Bronchial epithelial cell (primary cell): Measurements from ENCODE around the gene KIAA1671. TPM values are rescaled to one million over a fixed set of nuclear protein-coding genes. Genes with fewer than 3 reads are reported as not detected.

Experiments
- DNase-seq: peaks from one replicate; pipeline ENCODE4 v3.0.0-alpha.2; 2010; ENCODE audit warnings: low read depth
- FAIRE-seq: peaks from 2 replicates; lab custom pipeline; 2011; peaks lifted over from hg19 to GRCh38; lab: Jason Lieb, UNC
- H3K27me3 ChIP-seq: 2 replicates; pipeline ENCODE4 v1.5.1; 2011; ENCODE audit warnings: low read length; ENCODE audit not compliant: control insufficient read depth, insufficient read depth
- H3K36me3 ChIP-seq: 2 replicates; pipeline ENCODE4 v1.5.1; 2011; ENCODE audit warnings: low read length; ENCODE audit not compliant: control insufficient read depth, insufficient read depth
- H3K4me3 ChIP-seq: 2 replicates; pipeline ENCODE4 v1.5.1; 2011; ENCODE audit warnings: mild to moderate bottlenecking, low read depth, low read length, control low read depth
- CTCF ChIP-seq: IDR thresholded peaks from 2 replicates; pipeline ENCODE4 v1.5.1; 2011; ENCODE audit warnings: mild to moderate bottlenecking, moderate library complexity, low read length, control low read depth, inconsistent platforms; ENCODE audit not compliant: insufficient read depth, severe bottlenecking
- total RNA-seq: library from RNA; depleted of rRNA; stranded (reverse); fragments of >200 nt; gene quantifications from 2 replicates; pipeline ENCODE4 v1.2.1, GENCODE V29; 2014

Gene KIAA1671
- total RNA-seq, 1 donor from 2014 or later, result 14.7 TPM

DNA sequence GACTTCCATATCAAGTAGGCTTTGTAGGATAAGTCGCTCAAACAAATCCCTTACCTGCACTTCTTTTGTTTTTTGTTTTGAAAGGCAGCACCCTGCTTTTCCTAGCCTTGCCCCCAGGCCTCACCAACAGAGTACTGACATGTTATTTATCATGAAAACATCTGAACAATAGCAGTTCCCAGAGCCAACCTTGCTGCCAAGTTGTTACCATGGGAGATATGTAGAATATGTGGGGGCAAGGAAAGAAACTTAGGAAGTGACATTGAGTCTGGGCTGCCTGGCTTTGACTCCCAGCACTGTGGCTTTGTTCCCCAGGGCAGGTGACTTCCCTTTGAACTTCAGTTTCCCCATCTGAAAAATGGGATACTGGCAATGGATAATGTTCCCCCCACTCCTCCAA is 193.8 kb downstream of the KIAA1671 start:
- FAIRE-seq, result no peak
- H3K36me3 ChIP-seq, result peaks cover 5% of the 10 kb centered on the region
- no peak overlapping the region for H3K4me3 ChIP-seq
- no peaks in the 10 kb centered on the region for H3K27me3 ChIP-seq
- no peak for DNase-seq
- TF ChIP-seq CTCF, result no peak

- no peak for TF ChIP-seq CTCF
- FAIRE-seq, result no peak
- Histone ChIP-seq H3K27me3 (no peaks in the 10 kb centered on the region), H3K4me3 (no peak overlapping the region), H3K36me3 (peaks cover 4% of the 10 kb centered on the region)
- DNase-seq, result no peak
These were observed 194.6 kb downstream of the KIAA1671 start for GRCh38 chr22:25146906-25147641.

DNA sequence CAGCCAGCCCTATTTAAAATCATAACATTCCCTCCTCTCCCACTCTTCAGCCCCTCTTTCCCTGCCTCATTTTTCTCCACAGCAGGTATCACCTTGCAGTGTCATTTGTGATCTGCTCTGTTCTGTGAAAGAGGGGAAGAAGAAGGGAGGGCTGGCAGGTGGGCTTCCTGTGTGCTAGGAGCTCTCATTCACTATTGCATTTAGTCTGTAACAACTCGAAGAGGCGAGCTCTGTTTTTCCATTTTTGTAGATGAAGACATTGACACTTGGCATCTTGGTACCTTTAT is 195.1 kb downstream of the KIAA1671 start:
- no peak for TF ChIP-seq CTCF
- no peak for FAIRE-seq
- Histone ChIP-seq H3K4me3 (no peak overlapping the region), H3K27me3 (no peaks in the 10 kb centered on the region), H3K36me3 (peaks cover 4% of the 10 kb centered on the region)
- no peak for DNase-seq

DNA sequence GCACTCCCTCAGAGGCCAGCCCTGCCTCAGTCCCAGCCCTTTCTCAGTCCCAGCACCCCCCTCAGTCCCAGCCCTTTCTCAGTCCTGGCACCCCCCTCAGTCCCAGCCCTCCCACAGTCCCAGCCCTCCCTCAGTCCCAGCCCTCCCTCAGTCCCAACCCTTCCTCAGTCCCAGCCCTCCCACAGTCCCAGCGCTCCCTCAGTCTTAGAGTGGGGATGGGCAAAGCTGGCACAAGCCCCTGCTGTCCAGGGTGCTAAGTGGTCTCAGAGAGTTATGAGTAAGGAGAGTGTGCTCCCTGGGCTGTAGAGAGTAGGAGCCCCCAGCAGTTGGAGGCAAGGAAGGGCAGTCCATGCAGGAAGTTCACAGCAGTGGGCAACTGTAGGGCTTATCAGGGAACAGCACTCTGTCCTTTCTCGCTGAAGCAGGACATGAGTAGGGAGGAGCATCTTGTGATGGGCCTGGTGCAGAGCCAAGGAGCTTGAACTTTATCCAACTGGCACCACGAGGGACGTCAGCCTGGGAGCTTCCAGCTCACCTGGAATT is 195.7 kb downstream of the KIAA1671 start:
- no peak overlapping the region for H3K4me3 ChIP-seq
- no peak for DNase-seq
- peaks cover 1% of the 10 kb centered on the region for H3K36me3 ChIP-seq
- H3K27me3 ChIP-seq, result no peaks in the 10 kb centered on the region
- no peak for FAIRE-seq
- no peak for TF ChIP-seq CTCF

GRCh38 chr22:25149014-25149413 is 196.5 kb downstream of the KIAA1671 start:
- DNase-seq (no peak), FAIRE-seq (no peak)
- Histone ChIP-seq H3K4me3 (no peak overlapping the region), H3K36me3 (no peaks in the 10 kb centered on the region), H3K27me3 (no peaks in the 10 kb centered on the region)
- no peak for TF ChIP-seq CTCF
